Lung (tissue), 12 donors: Measurements from ENCODE around the gene CLSTN1. TPM values are rescaled to one million over a fixed set of nuclear protein-coding genes. Genes with fewer than 3 reads are reported as not detected.

Source experiments
- ATAC-seq: fragments of 200-7000 bp; cut with Tn5 transposase; one replicate; pipeline ENCODE4 v1.9.1; 2020; ENCODE audit warnings: moderate number of reproducible peaks; ENCODE audit not compliant: insufficient read depth, low FRiP score
- DNase-seq, 3 donors: peaks; one replicate each; pipeline ENCODE4 v3.0.0-alpha.2; 2013 to 2017
- H3K27ac ChIP-seq, 2 donors: one replicate each; pipeline ENCODE4 v1.5.1; 2013; ENCODE audit warnings: mild to moderate bottlenecking in 2 of 2, moderate library complexity in 2 of 2, control low read depth in 1 of 2, inconsistent platforms in 1 of 2, low read depth in 1 of 2, low read length in 1 of 2
- H3K27me3 ChIP-seq, 3 donors: one replicate each; pipeline ENCODE4 v1.5.1; 2013; ENCODE audit warnings: low read length in 2 of 3; ENCODE audit not compliant: control insufficient read depth in 3 of 3, insufficient read depth in 3 of 3
- H3K36me3 ChIP-seq, 4 donors: one replicate each; pipeline ENCODE4 v1.5.1; 2013; ENCODE audit warnings: low read length in 4 of 4, mild to moderate bottlenecking in 1 of 4, moderate library complexity in 1 of 4; ENCODE audit not compliant: control insufficient read depth in 4 of 4, insufficient read depth in 4 of 4
- H3K4me1 ChIP-seq, 5 donors: one replicate each; pipeline ENCODE4 v1.5.1; 2013; ENCODE audit warnings: low read length in 5 of 5, mild to moderate bottlenecking in 2 of 5, moderate library complexity in 1 of 5; ENCODE audit not compliant: control insufficient read depth in 5 of 5, insufficient read depth in 5 of 5
- H3K4me3 ChIP-seq: one replicate; pipeline ENCODE4 v1.5.1; 2013; ENCODE audit warnings: mild to moderate bottlenecking, control low read depth, moderate library complexity
- H3K9ac ChIP-seq, 2 donors: one replicate each; pipeline ENCODE4 v1.5.1; 2013; ENCODE audit warnings: low read length in 2 of 2, control low read depth in 1 of 2; ENCODE audit not compliant: insufficient read depth in 1 of 2
- H3K9me3 ChIP-seq, 4 donors: one replicate each; pipeline ENCODE4 v1.5.1; 2013; ENCODE audit warnings: low read length in 3 of 4, mild to moderate bottlenecking in 1 of 4, moderate library complexity in 1 of 4; ENCODE audit not compliant: control insufficient read depth in 4 of 4, insufficient read depth in 3 of 4
- WGBS, 2 donors: extraction: QIAGEN DNeasy Blood & Tissue Kit; methylation state at CpG; one replicate each; pipeline ENCODE4 v1.1.7; 2013; 5-methylcytosine and 5-hydroxymethylcytosine counted together
- polyA plus RNA-seq, 2 donors: library from polyadenylated mRNA; stranded (reverse); fragments of 200-250 nt; gene quantifications; one replicate each; pipeline ENCODE4 v1.2.1, GENCODE V29; 2013
- total RNA-seq, 2 donors: library from RNA; depleted of rRNA in 1 of 2; stranded (reverse); fragments of >200 nt in 1 of 2; gene quantifications; one replicate each; pipeline ENCODE4 v1.2.1, GENCODE V29; 2014 to 2021
- TF ChIP-seq, protein P1 (sequence below): IDR thresholded peaks from 2 replicates; pipeline ENCODE4 v1.5.1; 2012; ENCODE audit warnings: mild to moderate bottlenecking; ENCODE audit errors: control extremely low read depth, extremely low read depth
- donor health status: control.
- donor health status: control.
- donor health status: Bipolar disorder and iron deficiency.
- donor health status: healthy.
- donor health status: DM: yes; HTN: yes; CAD: no.

The CLSTN1 gene
- total and polyA plus RNA-seq, 4 donors = 37.1 to 88.0 (median 61.8) TPM

- peaks cover 0 to 11% (median 6%) of the 10 kb centered on the region in 4 donors for H3K36me3 ChIP-seq
- ATAC-seq (no peak), DNase-seq (no peak)
- no peak overlapping the region for H3K4me3 ChIP-seq
- H3K27me3 ChIP-seq = no peaks in the 10 kb centered on the region
- 97 to 99% methylated on average over 2 of the region's 2 CpGs for WGBS, 2 donors
- H3K9me3 ChIP-seq = no peaks in the 10 kb centered on the region
- H3K27ac ChIP-seq = no peak overlapping the region
- no peaks in the 10 kb centered on the region for H3K4me1 ChIP-seq
- H3K9ac ChIP-seq = no peak overlapping the region
- TF ChIP-seq, protein P1, sequence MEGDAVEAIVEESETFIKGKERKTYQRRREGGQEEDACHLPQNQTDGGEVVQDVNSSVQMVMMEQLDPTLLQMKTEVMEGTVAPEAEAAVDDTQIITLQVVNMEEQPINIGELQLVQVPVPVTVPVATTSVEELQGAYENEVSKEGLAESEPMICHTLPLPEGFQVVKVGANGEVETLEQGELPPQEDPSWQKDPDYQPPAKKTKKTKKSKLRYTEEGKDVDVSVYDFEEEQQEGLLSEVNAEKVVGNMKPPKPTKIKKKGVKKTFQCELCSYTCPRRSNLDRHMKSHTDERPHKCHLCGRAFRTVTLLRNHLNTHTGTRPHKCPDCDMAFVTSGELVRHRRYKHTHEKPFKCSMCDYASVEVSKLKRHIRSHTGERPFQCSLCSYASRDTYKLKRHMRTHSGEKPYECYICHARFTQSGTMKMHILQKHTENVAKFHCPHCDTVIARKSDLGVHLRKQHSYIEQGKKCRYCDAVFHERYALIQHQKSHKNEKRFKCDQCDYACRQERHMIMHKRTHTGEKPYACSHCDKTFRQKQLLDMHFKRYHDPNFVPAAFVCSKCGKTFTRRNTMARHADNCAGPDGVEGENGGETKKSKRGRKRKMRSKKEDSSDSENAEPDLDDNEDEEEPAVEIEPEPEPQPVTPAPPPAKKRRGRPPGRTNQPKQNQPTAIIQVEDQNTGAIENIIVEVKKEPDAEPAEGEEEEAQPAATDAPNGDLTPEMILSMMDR = no peak
These were observed 47.1 kb downstream of the CLSTN1 start for GRCh38 chr1:9776685-9777084.

DNA sequence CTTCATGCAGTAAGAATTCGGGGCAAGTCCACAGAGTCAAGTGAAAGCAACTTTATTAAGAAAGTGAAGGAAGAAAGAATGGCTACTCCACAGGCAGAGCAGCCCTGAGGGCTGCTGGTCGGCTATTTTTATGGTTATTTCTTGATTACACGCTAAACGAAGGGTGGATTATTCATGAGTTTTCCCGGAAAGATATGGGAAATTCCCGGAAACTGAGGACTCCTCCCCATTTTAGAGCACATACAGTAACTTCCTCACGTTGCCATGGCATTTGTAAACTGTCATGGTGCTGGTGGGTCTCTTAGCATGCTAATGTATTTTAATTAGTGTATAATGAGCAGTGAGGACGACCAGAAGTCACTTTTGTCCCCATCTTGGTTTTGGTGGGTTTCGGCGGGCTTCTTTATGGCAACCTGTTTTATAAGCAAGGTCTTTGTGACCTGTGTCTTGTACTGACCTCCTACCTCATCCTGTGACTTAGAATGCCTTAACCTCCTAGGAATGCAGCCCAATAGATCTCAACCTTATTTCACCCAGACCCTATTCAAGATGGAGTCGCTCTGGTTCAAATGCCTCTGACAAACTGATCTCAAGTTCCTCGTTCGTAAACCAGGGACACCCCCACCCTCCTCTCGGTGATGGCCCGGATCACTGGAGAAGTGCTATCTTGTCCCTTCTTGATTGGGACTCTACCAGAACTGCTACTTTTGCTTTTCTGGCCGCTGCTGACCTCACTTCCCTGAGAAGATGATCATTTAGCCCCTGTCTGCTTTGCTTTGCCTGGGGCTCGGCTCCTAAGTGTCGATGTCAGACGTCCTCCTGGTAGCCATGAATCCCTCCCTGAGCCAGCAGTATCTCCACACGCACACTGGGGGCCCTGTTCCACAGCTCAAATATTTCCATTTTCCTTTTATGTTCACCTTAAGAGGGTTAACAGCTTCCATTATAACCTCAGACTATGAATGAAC lies 48.8 kb downstream of the CLSTN1 start:
- H3K4me3 ChIP-seq = no peak overlapping the region
- ATAC-seq (no peak), DNase-seq (no peak)
- H3K27me3 ChIP-seq = no peaks in the 10 kb centered on the region
- H3K9me3 ChIP-seq = no peaks in the 10 kb centered on the region
- H3K4me1 ChIP-seq = no peaks in the 10 kb centered on the region
- no peak overlapping the region for H3K27ac ChIP-seq
- 90 to 94% methylated on average over 20 of the region's 20 CpGs for WGBS, 2 donors
- TF ChIP-seq, protein P1 = no peak
- peaks cover 0 to 11% (median 6%) of the 10 kb centered on the region in 4 donors for H3K36me3 ChIP-seq
- H3K9ac ChIP-seq = no peak overlapping the region

- Histone ChIP-seq H3K9ac (no peak overlapping the region), H3K36me3 (peaks cover 0 to 11% (median 7%) of the 10 kb centered on the region in 4 donors), H3K9me3 (no peaks in the 10 kb centered on the region), H3K27me3 (no peaks in the 10 kb centered on the region), H3K27ac (no peak overlapping the region), H3K4me1 (no peaks in the 10 kb centered on the region), H3K4me3 (no peak overlapping the region)
- DNase-seq (no peak), ATAC-seq (no peak)
- WGBS, 2 donors = 66 to 79% methylated on average over 10 of the region's 10 CpGs
- TF ChIP-seq, protein P1 = no peak
These were observed 53.5 kb downstream of the CLSTN1 start for GRCh38 chr1:9770298-9770697.
